C4-2B (cell line): ENCODE measurements around the gene APBA3.

Source experiments
- ZFX ChIP-seq: fragments of 450-650 bp; IDR thresholded peaks from 2 replicates; pipeline ENCODE4 v1.6.1; 2017
- TF ChIP-seq, protein P1 (sequence below): fragments of 450-650 bp; conservative IDR thresholded peaks from 2 replicates; pipeline ENCODE4 v1.5.1; 2017; ENCODE audit warnings: mild to moderate bottlenecking

DNA sequence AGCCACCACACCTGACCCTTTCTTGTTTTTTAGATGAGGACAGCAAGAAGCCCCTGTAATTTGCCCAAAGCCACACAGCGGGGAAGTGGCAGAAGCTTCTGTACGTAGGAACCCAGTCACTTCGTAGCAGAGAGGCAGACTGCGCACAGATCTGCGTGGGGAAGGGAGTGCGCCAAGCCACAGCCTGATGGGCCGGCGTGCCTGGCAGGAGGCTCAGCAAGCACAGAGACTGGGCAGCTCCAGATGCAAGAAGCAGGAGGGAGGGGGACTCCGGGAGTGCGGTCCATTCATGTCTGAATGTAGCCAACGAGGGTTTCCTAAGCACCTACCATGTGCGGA is 53.7 kb downstream of the APBA3 start:
- TF ChIP-seq, protein P1, sequence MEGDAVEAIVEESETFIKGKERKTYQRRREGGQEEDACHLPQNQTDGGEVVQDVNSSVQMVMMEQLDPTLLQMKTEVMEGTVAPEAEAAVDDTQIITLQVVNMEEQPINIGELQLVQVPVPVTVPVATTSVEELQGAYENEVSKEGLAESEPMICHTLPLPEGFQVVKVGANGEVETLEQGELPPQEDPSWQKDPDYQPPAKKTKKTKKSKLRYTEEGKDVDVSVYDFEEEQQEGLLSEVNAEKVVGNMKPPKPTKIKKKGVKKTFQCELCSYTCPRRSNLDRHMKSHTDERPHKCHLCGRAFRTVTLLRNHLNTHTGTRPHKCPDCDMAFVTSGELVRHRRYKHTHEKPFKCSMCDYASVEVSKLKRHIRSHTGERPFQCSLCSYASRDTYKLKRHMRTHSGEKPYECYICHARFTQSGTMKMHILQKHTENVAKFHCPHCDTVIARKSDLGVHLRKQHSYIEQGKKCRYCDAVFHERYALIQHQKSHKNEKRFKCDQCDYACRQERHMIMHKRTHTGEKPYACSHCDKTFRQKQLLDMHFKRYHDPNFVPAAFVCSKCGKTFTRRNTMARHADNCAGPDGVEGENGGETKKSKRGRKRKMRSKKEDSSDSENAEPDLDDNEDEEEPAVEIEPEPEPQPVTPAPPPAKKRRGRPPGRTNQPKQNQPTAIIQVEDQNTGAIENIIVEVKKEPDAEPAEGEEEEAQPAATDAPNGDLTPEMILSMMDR: no peak
- TF ChIP-seq ZFX: no peak
